Subcutaneous adipose tissue (tissue), 4 donors: Measurements from ENCODE around the gene RSAD2. TPM values are rescaled to one million over a fixed set of nuclear protein-coding genes. Genes with fewer than 3 reads are reported as not detected.

Source experiments
- CTCF ChIP-seq: fragments of 450-650 bp; IDR thresholded peaks from one replicate; pipeline ENCODE4 v1.5.1; 2016; ENCODE audit warnings: low read depth, mild to moderate bottlenecking, control low read depth, antibody characterized with exemption, moderate library complexity
- total RNA-seq, 4 donors: library from RNA; depleted of rRNA; stranded (reverse); fragments of >200 nt; gene quantifications; one replicate each; pipeline ENCODE4 v1.1.0, GENCODE V29; 2016

The RSAD2 gene
- total RNA-seq, 4 donors from 2014 or later: 1.5 to 22.4 (median 4.9) TPM

GRCh38 chr2:6909431-6910385 is 32.1 kb downstream of the RSAD2 start:
- no peak for TF ChIP-seq CTCF

GRCh38 chr2:6911721-6912120 is 34.1 kb downstream of the RSAD2 start:
- TF ChIP-seq CTCF: no peak

GRCh38 chr2:6913415-6914157 is 36.0 kb downstream of the RSAD2 start:
- no peak for TF ChIP-seq CTCF

- TF ChIP-seq CTCF: no peak
Observed at GRCh38 chr2:6914828-6915227, 37.3 kb downstream of the RSAD2 start.

DNA sequence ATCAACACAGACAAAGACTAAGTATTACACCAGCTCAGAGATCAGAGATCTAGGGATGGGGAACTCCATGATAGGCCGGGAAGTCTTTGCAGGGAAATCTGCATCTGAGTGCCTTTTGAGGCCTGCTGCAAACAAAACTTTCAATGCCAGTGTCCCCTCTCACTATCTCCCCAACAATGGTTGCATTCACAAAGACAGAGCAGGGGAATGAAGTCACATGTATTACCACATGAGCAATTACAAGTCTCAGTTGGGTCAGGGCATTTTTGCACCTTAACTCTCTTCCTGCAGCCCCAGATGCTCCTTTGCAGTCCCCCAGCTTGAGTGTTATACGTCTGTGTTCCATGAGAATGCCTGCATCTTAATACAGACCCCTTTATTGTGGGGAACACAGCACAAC is 37.8 kb downstream of the RSAD2 start:
- TF ChIP-seq CTCF: no peak

- TF ChIP-seq CTCF: no peak
Observed at GRCh38 chr2:6916224-6916623, 38.6 kb downstream of the RSAD2 start.

DNA sequence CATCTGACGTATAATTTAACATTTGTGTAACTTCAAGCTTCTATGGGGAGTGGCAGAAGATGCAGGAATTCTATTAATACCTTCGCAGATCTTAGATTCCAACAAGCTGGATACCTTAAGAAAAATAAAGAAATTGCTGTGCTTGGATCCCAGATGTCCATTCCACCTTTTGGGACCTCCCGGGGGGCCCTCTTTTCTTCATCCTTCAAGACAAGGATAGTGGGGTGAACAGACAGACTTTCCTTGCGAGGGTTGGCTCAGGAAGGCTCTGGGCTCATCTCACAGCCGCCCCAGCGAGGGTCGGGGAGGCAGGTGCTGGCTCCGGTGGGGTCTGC is 39.1 kb downstream of the RSAD2 start:
- no peak for TF ChIP-seq CTCF
